Panc1 (cell line): ENCODE measurements around the gene GSKIP. TPM values are rescaled to one million over a fixed set of nuclear protein-coding genes. Genes with fewer than 3 reads are reported as not detected.

Experiments
- ATAC-seq: fragments of 200-7000 bp; cut with Tn5 transposase; 2 replicates; pipeline ENCODE4 v1.9.1; 2020; ENCODE audit warnings: mild to moderate bottlenecking, moderate library complexity
- BruUV-seq: library from RNA; stranded (reverse); fragments of 400-500 nt; replicated peaks from 2 replicates; lab custom pipeline; 2021; lab: Mats Ljungman, UMichigan
- CTCF ChIA-PET: fragments of 300-600 bp; sonication (Branson Sonifier 250); formaldehyde crosslinking; loops from one replicate; lab custom pipeline; 2022; ENCODE audit warnings: antibody characterized with exemption; lab: Charles Lee
- POLR2A ChIA-PET: fragments of 300-600 bp; sonication (Branson Sonifier 250); formaldehyde crosslinking; loops from one replicate; lab custom pipeline; 2022; ENCODE audit warnings: antibody characterized with exemption; lab: Charles Lee
- DNase-seq: peaks from one replicate; pipeline ENCODE4 v3.0.0-alpha.2; 2010; ENCODE audit warnings: low read depth, low spot score
- H3K27ac ChIP-seq: 2 replicates; pipeline ENCODE4 v1.5.1; 2011; ENCODE audit warnings: mild to moderate bottlenecking, low read length, inconsistent platforms
- H3K27me3 ChIP-seq: fragments of 200-500 bp; sonication (Bioruptor generic); 2 replicates; pipeline ENCODE4 v1.6.0; 2014; ENCODE audit warnings: low read length, inconsistent platforms; ENCODE audit not compliant: control insufficient read depth, insufficient read depth
- H3K36me3 ChIP-seq: fragments of 200-500 bp; sonication (Bioruptor generic); 2 replicates; pipeline ENCODE4 v1.5.1; 2014; ENCODE audit warnings: inconsistent platforms, mild to moderate bottlenecking, low read length, moderate library complexity; ENCODE audit not compliant: control insufficient read depth, insufficient read depth
- H3K4me1 ChIP-seq: 2 replicates; pipeline ENCODE4 v1.5.1; 2011; ENCODE audit warnings: inconsistent platforms, mild to moderate bottlenecking, low read length, moderate library complexity; ENCODE audit not compliant: control insufficient read depth, insufficient read depth
- H3K4me3 ChIP-seq, 2 experiments: 2 replicates each; pipeline ENCODE4 v1.5.1; 2011 to 2012; ENCODE audit warnings: low read depth in 2 of 2, low read length in 2 of 2, mild to moderate bottlenecking in 2 of 2, inconsistent platforms in 1 of 2, moderate library complexity in 1 of 2
- H3K9me3 ChIP-seq: fragments of 200-500 bp; sonication (Bioruptor generic); 2 replicates; pipeline ENCODE4 v1.5.1; 2014; ENCODE audit warnings: low read depth, mild to moderate bottlenecking, inconsistent platforms, low read length, moderate library complexity; ENCODE audit not compliant: control insufficient read depth, insufficient read depth
- CTCF ChIP-seq: fragments of 450-650 bp; IDR thresholded peaks from 2 replicates; pipeline ENCODE4 v1.5.1; 2017; ENCODE audit warnings: mild to moderate bottlenecking
- POLR2AphosphoS5 ChIP-seq: IDR thresholded peaks from 2 replicates; pipeline ENCODE4 v1.6.1; 2012; ENCODE audit warnings: mild to moderate bottlenecking, low read depth, low read length, moderate library complexity
- REST ChIP-seq, 2 experiments: IDR thresholded peaks; 2 replicates each; pipeline ENCODE4 v1.6.1; 2011 to 2012; ENCODE audit warnings: low read depth in 2 of 2, control low read depth in 1 of 2, low read length in 1 of 2, mild to moderate bottlenecking in 1 of 2, moderate library complexity in 1 of 2; ENCODE audit not compliant: insufficient read depth in 1 of 2
- SIN3A ChIP-seq: IDR thresholded peaks from 2 replicates; pipeline ENCODE4 v1.6.1; 2012; ENCODE audit warnings: low read depth, mild to moderate bottlenecking, low read length, moderate library complexity, borderline replicate concordance; ENCODE audit not compliant: insufficient read depth
- TCF7L2 ChIP-seq: IDR thresholded peaks from 2 replicates; pipeline ENCODE4 v1.6.1; 2011; ENCODE audit warnings: mild to moderate bottlenecking, low read depth, low read length, inconsistent platforms
- in situ Hi-C: cut with HindIII; loops from 2 replicates; pipeline ENCODE4 v1.10.0; 2016; ENCODE audit warnings: low sequenced_read_pairs, low pct_unique_long_range_greater_than_20kb
- intact Hi-C: fragments of 100-400 bp; cut with micrococcal nuclease; formaldehyde crosslinking; loops from one replicate; pipeline ENCODE4 v1.10.0; 2022; ENCODE audit not compliant: unreplicated experiment
- total RNA-seq: library from RNA; stranded (reverse); gene quantifications from one replicate; pipeline ENCODE4 v1.2.1, GENCODE V29; 2021; ENCODE audit not compliant: unreplicated experiment

Gene GSKIP
- total RNA-seq, 1 experiment from 2014 or later, result 11.1 TPM

GRCh38 chr14:96352708-96353107 lies 10.6 kb upstream of the GSKIP start:
- no TSS peak for BruUV-seq
- POLR2A ChIA-PET, result no interaction called here
- no peak overlapping the region for H3K27ac ChIP-seq
- DNase-seq, result no peak
- H3K9me3 ChIP-seq, result no peaks in the 10 kb centered on the region
- H3K27me3 ChIP-seq, result no peaks in the 10 kb centered on the region
- 0 out of 2 replicates have a peak, but pooled peaks cover 3% of the 10 kb centered on the region for H3K4me1 ChIP-seq
- CTCF ChIA-PET, result no interaction called here
- H3K36me3 ChIP-seq, result no peaks in the 10 kb centered on the region
- in situ Hi-C loops (no loop called here), intact Hi-C loops (no loop called here)
- no peak for ATAC-seq
- no peak overlapping the region for H3K4me3 ChIP-seq
- TF ChIP-seq SIN3A (no peak), TCF7L2 (no peak), POLR2AphosphoS5 (no peak), REST (IDR thresholded peaks at IDR 0.05; ENCODE audit: insufficient read depth in 1 of 2, low read depth in 2 of 2, low read length in 1 of 2) (no peak), CTCF (no peak)

- Histone ChIP-seq H3K4me1 (0 out of 2 replicates have a peak, but pooled peaks cover 3% of the 10 kb centered on the region), H3K9me3 (no peaks in the 10 kb centered on the region), H3K4me3 (no peak overlapping the region), H3K36me3 (no peaks in the 10 kb centered on the region), H3K27ac (no peak overlapping the region), H3K27me3 (no peaks in the 10 kb centered on the region)
- BruUV-seq, result no TSS peak
- ATAC-seq, result no peak
- CTCF ChIA-PET, result no interaction called here
- in situ Hi-C loops (no loop called here), intact Hi-C loops (no loop called here)
- TF ChIP-seq POLR2AphosphoS5 (no peak), TCF7L2 (no peak), SIN3A (no peak), CTCF (no peak), REST (IDR thresholded peaks at IDR 0.05; ENCODE audit: insufficient read depth in 1 of 2, low read depth in 2 of 2, low read length in 1 of 2) (no peak)
- POLR2A ChIA-PET, result no interaction called here
- DNase-seq, result no peak
These were observed 9.1 kb upstream of the GSKIP start for GRCh38 chr14:96354246-96354645.
